Thyroid gland (tissue), 4 donors: ENCODE results near the gene PTK7. TPM values are rescaled to one million over a fixed set of nuclear protein-coding genes. Genes with fewer than 3 reads are reported as not detected.

Experiments
- DNase-seq, 2 donors: peaks; one replicate each; pipeline ENCODE4 v3.0.0-alpha.2; 2019
- H3K27ac ChIP-seq, 3 donors: fragments of 200-600 bp; sonication (generic); 1 replicate in 2 of 3; 2 replicates in 1 of 3; pipeline ENCODE4 v1.5.1; 2016 to 2019; ENCODE audit warnings: mild to moderate bottlenecking in 1 of 3, moderate library complexity in 1 of 3
- H3K27me3 ChIP-seq: fragments of 200-600 bp; sonication (generic); one replicate; pipeline ENCODE4 v1.5.1; 2019
- H3K36me3 ChIP-seq, 2 donors: fragments of 200-600 bp; sonication (generic); one replicate each; pipeline ENCODE4 v1.5.1; 2016 to 2019
- H3K4me1 ChIP-seq, 2 donors: fragments of 200-600 bp; sonication (generic); one replicate each; pipeline ENCODE4 v1.5.1; 2017 to 2019
- H3K4me3 ChIP-seq, 3 donors: fragments of 200-600 bp; sonication (generic); replicated peaks in 1 of 3; 1 replicate in 2 of 3; 2 replicates in 1 of 3; pipeline ENCODE4 v1.5.1; 2016; ENCODE audit warnings: mild to moderate bottlenecking in 1 of 3
- H3K9me3 ChIP-seq: fragments of 200-600 bp; sonication (generic); one replicate; pipeline ENCODE4 v1.5.1; 2017
- CTCF ChIP-seq, 6 experiments: fragments of 200-600 bp in 3 of 6; fragments of 450-650 bp in 3 of 6; sonication (generic) in 3 of 6; IDR thresholded peaks; one replicate each; pipeline ENCODE4 v1.5.1; 2016 to 2019; ENCODE audit warnings: antibody characterized with exemption in 6 of 6, mild to moderate bottlenecking in 2 of 6, inconsistent platforms in 1 of 6, moderate library complexity in 1 of 6
- POLR2A ChIP-seq, 2 donors: fragments of 450-650 bp; IDR thresholded peaks; one replicate each; pipeline ENCODE4 v1.6.1; 2017; ENCODE audit warnings: antibody characterized with exemption in 2 of 2, mild to moderate bottlenecking in 2 of 2, moderate library complexity in 1 of 2
- WGBS, 2 donors: methylation state at CpG; one replicate each; pipeline ENCODE4 v1.1.5; 2017; 5-methylcytosine and 5-hydroxymethylcytosine counted together
- intact Hi-C: fragments of 100-400 bp; cut with DNase I; formaldehyde crosslinking; loops from one replicate; pipeline ENCODE4 v1.15.1; 2023
- total RNA-seq, 4 donors: library from RNA; depleted of rRNA; stranded (reverse); fragments of >200 nt; gene quantifications; one replicate each; pipeline ENCODE4 v1.2.3, GENCODE V29; 2016

PTK7 gene
- total RNA-seq, 4 donors from 2014 or later = 43.8 to 58.9 (median 55.0) TPM

GRCh38 chr6:43186019-43186418 lies 109.9 kb downstream of the PTK7 start:
- WGBS, 2 donors = 96 to 97% methylated on average over 14 of the region's 14 CpGs
- Histone ChIP-seq H3K27me3 (no peaks in the 10 kb centered on the region), H3K4me1 (peaks cover 15% of the 10 kb centered on the region in 2 donors), H3K4me3 (no peak overlapping the region), H3K9me3 (no peaks in the 10 kb centered on the region), H3K36me3 (peaks cover 10 to 36% of the 10 kb centered on the region in 2 donors), H3K27ac (no peak overlapping the region)
- no peak for DNase-seq
- TF ChIP-seq POLR2A (IDR thresholded peaks at IDR 0.05) (no peak), CTCF (IDR thresholded peaks at IDR 0.05) (no peak)
- intact Hi-C loops = no loop called here

- Histone ChIP-seq H3K27ac (no peak overlapping the region), H3K4me3 (no peak overlapping the region), H3K27me3 (no peaks in the 10 kb centered on the region), H3K9me3 (no peaks in the 10 kb centered on the region), H3K4me1 (peaks cover 9 to 10% of the 10 kb centered on the region in 2 donors), H3K36me3 (peaks cover 10 to 36% of the 10 kb centered on the region in 2 donors)
- TF ChIP-seq POLR2A (IDR thresholded peaks at IDR 0.05) = no peak
- TF ChIP-seq CTCF (IDR thresholded peaks at IDR 0.05) = no peak
- no peak for DNase-seq
- 95 to 99% methylated on average over 4 of the region's 4 CpGs for WGBS, 2 donors
- intact Hi-C loops = no loop called here
Observed at GRCh38 chr6:43186706-43187105, 110.6 kb downstream of the PTK7 start.

GRCh38 chr6:43187821-43188220 lies 111.7 kb downstream of the PTK7 start:
- Histone ChIP-seq H3K36me3 (peaks cover 13 to 38% of the 10 kb centered on the region in 2 donors), H3K27me3 (no peaks in the 10 kb centered on the region), H3K4me1 (peaks cover 3 to 6% of the 10 kb centered on the region in 2 donors), H3K27ac (no peak overlapping the region), H3K4me3 (no peak overlapping the region), H3K9me3 (no peaks in the 10 kb centered on the region)
- intact Hi-C loops = no loop called here
- 95 to 98% methylated on average over 7 of the region's 7 CpGs for WGBS, 2 donors
- no peak for DNase-seq
- no peak for TF ChIP-seq POLR2A (IDR thresholded peaks at IDR 0.05)
- TF ChIP-seq CTCF (IDR thresholded peaks at IDR 0.05) = no peak

- no peak for DNase-seq
- Histone ChIP-seq H3K36me3 (peaks cover 15 to 43% of the 10 kb centered on the region in 2 donors), H3K9me3 (no peaks in the 10 kb centered on the region), H3K27ac (no peak overlapping the region), H3K27me3 (no peaks in the 10 kb centered on the region), H3K4me3 (no peak overlapping the region), H3K4me1 (peaks cover 0 to under 1% of the 10 kb centered on the region in 2 donors)
- 93% methylated on average over 8 to 10 of the region's 10 CpGs for WGBS, 2 donors
- TF ChIP-seq CTCF (IDR thresholded peaks at IDR 0.05) (no peak), POLR2A (IDR thresholded peaks at IDR 0.05) (no peak)
- intact Hi-C loops = no loop called here
Observed at GRCh38 chr6:43188426-43188825, 112.3 kb downstream of the PTK7 start.

- Histone ChIP-seq H3K4me1 (no peaks in the 10 kb centered on the region), H3K27ac (no peak overlapping the region), H3K9me3 (no peaks in the 10 kb centered on the region), H3K27me3 (no peaks in the 10 kb centered on the region), H3K36me3 (peaks cover 15 to 40% of the 10 kb centered on the region in 2 donors), H3K4me3 (no peak overlapping the region)
- DNase-seq = no peak
- TF ChIP-seq POLR2A (IDR thresholded peaks at IDR 0.05) (no peak), CTCF (IDR thresholded peaks at IDR 0.05) (no peak)
- intact Hi-C loops = no loop called here
- 90 to 91% methylated on average over 6 of the region's 6 CpGs for WGBS, 2 donors
Observed at GRCh38 chr6:43189776-43190304, 113.7 kb downstream of the PTK7 start.
